IPS DF 6.9 (cell line): ENCODE results near the gene PLSCR4.
"Not testable (repeated sequence)": the region's sequence is repeated elsewhere in the genome, so short reads cannot be mapped to it uniquely, and the experiment has no call there.

Experiments used
- DNase-seq: peaks from one replicate; pipeline ENCODE4 v3.0.0-alpha.2; 2013; ENCODE audit warnings: low read depth, low spot score
- H3K27ac ChIP-seq: one replicate; pipeline ENCODE4 v1.5.1; 2013; ENCODE audit warnings: low read length, control low read depth
- H3K27me3 ChIP-seq: 2 replicates; pipeline ENCODE4 v1.6.1; 2013; ENCODE audit warnings: mild to moderate bottlenecking, low read length; ENCODE audit not compliant: control insufficient read depth, insufficient read depth
- H3K36me3 ChIP-seq: 2 replicates; pipeline ENCODE4 v1.6.1; 2013; ENCODE audit warnings: low read length; ENCODE audit not compliant: control insufficient read depth, insufficient read depth
- H3K4me1 ChIP-seq: 2 replicates; pipeline ENCODE4 v1.6.1; 2013; ENCODE audit warnings: low read length; ENCODE audit not compliant: control insufficient read depth, insufficient read depth
- H3K4me3 ChIP-seq: 2 replicates; pipeline ENCODE4 v1.5.1; 2013; ENCODE audit warnings: mild to moderate bottlenecking, low read length
- H3K9me3 ChIP-seq: 2 replicates; pipeline ENCODE4 v1.6.1; 2013; ENCODE audit warnings: low read length, inconsistent platforms; ENCODE audit not compliant: control insufficient read depth, insufficient read depth
- WGBS: extraction: QIAGEN DNeasy Blood & Tissue Kit; methylation state at CpG from one replicate; pipeline ENCODE4 v1.1.7; 2013; ENCODE audit warnings: mixed read lengths, missing lambda C conversion rate; ENCODE audit not compliant: insufficient read length, insufficient coverage; 5-methylcytosine and 5-hydroxymethylcytosine counted together

The PLSCR4 gene

GRCh38 chr3:146250449-146251382, at the start of gene PLSCR4:
Gene PLSCR4, minus strand, starts transcription at chr3:146251105. Its CDS starts 29,034 bp downstream, at chr3:146222071.
- DNase-seq, result no peak
- no peaks in the 10 kb centered on the region for H3K36me3 ChIP-seq
- WGBS, result no CpG with 5 or more reads among the region's 78 CpGs
- H3K9me3 ChIP-seq, result no peaks in the 10 kb centered on the region
- H3K4me3 ChIP-seq, result peak within 1 kb of the TSS; percentile 70
- H3K4me1 ChIP-seq, result no peaks in the 10 kb centered on the region
- no peak within 1 kb of the TSS for H3K27ac ChIP-seq
- H3K27me3 ChIP-seq, result no peaks in the 10 kb centered on the region

GRCh38 chr3:146293401-146293800, 42.5 kb upstream of the PLSCR4 start:
- not testable (repeated sequence) for DNase-seq, H3K27ac ChIP-seq, H3K36me3 ChIP-seq, H3K27me3 ChIP-seq, H3K9me3 ChIP-seq, H3K4me3 ChIP-seq, H3K4me1 ChIP-seq
- WGBS, result no CpG with 5 or more reads among the region's 6 CpGs

DNA sequence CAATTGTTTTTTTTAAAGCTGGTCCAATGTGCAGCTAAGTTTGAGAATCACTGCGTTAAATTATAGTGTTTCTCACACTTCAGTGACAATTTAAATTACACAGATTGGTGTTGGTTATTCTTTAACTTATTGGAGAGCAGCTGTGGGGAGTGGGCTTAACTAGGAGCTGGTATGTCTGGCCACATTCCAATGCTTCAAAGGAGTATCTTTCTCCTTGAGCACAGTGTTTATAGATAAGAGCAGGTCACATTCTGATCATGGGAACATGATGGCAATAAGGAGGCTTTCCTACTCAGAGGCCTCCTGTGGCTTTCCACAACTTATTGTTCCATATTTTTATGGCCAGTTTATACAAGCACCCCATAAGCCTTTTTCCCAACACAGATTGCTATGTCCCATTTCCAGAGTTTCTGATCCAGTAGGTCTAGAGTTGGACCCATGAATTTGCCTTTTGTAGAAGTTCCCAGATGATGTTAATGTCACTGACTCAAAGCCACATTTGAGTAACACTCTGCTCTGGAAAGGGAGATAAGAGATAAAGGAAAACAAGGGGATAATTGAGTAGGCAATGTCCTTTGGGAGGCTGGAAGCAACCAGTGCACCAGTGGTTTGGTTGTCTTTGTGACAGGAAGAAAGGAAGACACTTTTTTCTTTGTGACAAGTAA, 33.0 kb upstream of the PLSCR4 start:
- no peaks in the 10 kb centered on the region for H3K27me3 ChIP-seq
- no CpG with 5 or more reads among the region's 1 CpG for WGBS

GRCh38 chr3:146280864-146281263, 30.0 kb upstream of the PLSCR4 start:
- Histone ChIP-seq H3K9me3 (no peaks in the 10 kb centered on the region), H3K36me3 (no peaks in the 10 kb centered on the region), H3K4me3 (no peak overlapping the region), H3K27me3 (no peaks in the 10 kb centered on the region), H3K4me1 (no peaks in the 10 kb centered on the region), H3K27ac (no peak overlapping the region)
- DNase-seq, result no peak
- WGBS, result no CpG with 5 or more reads among the region's 4 CpGs

More for the DNA sequence above, 33.0 kb upstream of the PLSCR4 start:
- Histone ChIP-seq H3K36me3 (no peaks in the 10 kb centered on the region), H3K9me3 (no peaks in the 10 kb centered on the region), H3K4me3 (no peak overlapping the region), H3K4me1 (no peaks in the 10 kb centered on the region), H3K27ac (no peak overlapping the region)
- no peak for DNase-seq

- Histone ChIP-seq H3K4me3 (no peak overlapping the region), H3K27ac (no peak overlapping the region), H3K9me3 (no peaks in the 10 kb centered on the region), H3K4me1 (no peaks in the 10 kb centered on the region), H3K27me3 (no peaks in the 10 kb centered on the region), H3K36me3 (no peaks in the 10 kb centered on the region)
- no CpG with 5 or more reads among the region's 3 CpGs for WGBS
- no peak for DNase-seq
Observed at GRCh38 chr3:146279951-146280350, 29.0 kb upstream of the PLSCR4 start.

DNA sequence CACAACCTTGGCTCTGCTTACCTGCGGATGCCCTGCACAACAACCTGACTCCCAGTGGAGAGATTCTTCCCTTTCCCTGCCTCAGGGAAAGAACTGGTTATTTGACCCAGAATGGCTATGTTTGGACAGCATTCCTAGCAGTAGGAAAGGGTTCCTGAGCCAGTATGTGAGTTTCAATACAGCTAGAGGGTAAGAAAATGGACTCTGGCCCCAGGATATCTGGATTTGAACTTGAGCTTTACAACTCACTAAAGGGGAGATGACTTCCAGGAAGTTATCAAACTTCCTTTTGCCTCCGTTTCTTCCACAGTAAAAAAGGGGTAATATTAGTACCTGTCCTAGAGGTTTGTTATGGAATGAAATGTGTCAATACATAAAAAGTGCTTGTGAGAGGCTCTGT, 28.1 kb upstream of the PLSCR4 start:
- Histone ChIP-seq H3K4me3 (no peak overlapping the region), H3K9me3 (no peaks in the 10 kb centered on the region), H3K36me3 (no peaks in the 10 kb centered on the region), H3K4me1 (no peaks in the 10 kb centered on the region), H3K27ac (no peak overlapping the region), H3K27me3 (no peaks in the 10 kb centered on the region)
- no peak for DNase-seq
- WGBS, result no CpG with 5 or more reads among the region's 2 CpGs

- Histone ChIP-seq H3K4me3 (no peak overlapping the region), H3K4me1 (no peaks in the 10 kb centered on the region), H3K36me3 (no peaks in the 10 kb centered on the region), H3K9me3 (no peaks in the 10 kb centered on the region), H3K27me3 (no peaks in the 10 kb centered on the region), H3K27ac (no peak overlapping the region)
- DNase-seq, result no peak
- WGBS, result no CpG with 5 or more reads among the region's 2 CpGs
Observed at GRCh38 chr3:146277953-146278631, 27.2 kb upstream of the PLSCR4 start.

GRCh38 chr3:146275476-146275875, 24.6 kb upstream of the PLSCR4 start:
- no peak overlapping the region for H3K4me3 ChIP-seq
- no CpG with 5 or more reads among the region's 3 CpGs for WGBS

DNA sequence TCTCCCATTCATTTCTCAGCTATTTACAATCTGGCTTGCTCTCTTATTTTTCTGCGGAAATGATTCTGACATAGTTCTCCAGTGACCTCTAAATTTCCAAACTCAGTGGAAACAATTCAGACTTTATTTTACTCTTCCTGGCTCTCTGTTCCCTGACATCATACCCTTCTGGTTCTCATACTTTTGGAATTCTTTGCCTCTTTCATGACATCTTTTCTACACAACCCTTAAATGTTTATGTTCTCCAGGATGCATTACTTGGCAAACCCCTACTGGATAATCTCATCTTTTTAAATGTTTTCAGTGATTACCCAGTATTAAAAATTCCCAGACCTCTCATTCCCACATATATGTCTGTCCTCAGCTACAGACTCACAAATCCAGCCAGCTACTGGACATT, 23.9 kb upstream of the PLSCR4 start:
- no peaks in the 10 kb centered on the region for H3K27me3 ChIP-seq
- no peak overlapping the region for H3K4me3 ChIP-seq
- no peaks in the 10 kb centered on the region for H3K36me3 ChIP-seq
- no peak for DNase-seq
- no peaks in the 10 kb centered on the region for H3K9me3 ChIP-seq
- no peaks in the 10 kb centered on the region; the same call in 1 of the 2 replicates for H3K4me1 ChIP-seq
- no peak overlapping the region for H3K27ac ChIP-seq
- no CpG with 5 or more reads among the region's 1 CpG for WGBS

More at GRCh38 chr3:146275476-146275875, 24.6 kb upstream of the PLSCR4 start:
- H3K4me1 ChIP-seq, result no peaks in the 10 kb centered on the region; the same call in 1 of the 2 replicates
- no peaks in the 10 kb centered on the region for H3K27me3 ChIP-seq
- DNase-seq, result no peak
- H3K36me3 ChIP-seq, result no peaks in the 10 kb centered on the region
- no peak overlapping the region for H3K27ac ChIP-seq
- no peaks in the 10 kb centered on the region for H3K9me3 ChIP-seq

DNA sequence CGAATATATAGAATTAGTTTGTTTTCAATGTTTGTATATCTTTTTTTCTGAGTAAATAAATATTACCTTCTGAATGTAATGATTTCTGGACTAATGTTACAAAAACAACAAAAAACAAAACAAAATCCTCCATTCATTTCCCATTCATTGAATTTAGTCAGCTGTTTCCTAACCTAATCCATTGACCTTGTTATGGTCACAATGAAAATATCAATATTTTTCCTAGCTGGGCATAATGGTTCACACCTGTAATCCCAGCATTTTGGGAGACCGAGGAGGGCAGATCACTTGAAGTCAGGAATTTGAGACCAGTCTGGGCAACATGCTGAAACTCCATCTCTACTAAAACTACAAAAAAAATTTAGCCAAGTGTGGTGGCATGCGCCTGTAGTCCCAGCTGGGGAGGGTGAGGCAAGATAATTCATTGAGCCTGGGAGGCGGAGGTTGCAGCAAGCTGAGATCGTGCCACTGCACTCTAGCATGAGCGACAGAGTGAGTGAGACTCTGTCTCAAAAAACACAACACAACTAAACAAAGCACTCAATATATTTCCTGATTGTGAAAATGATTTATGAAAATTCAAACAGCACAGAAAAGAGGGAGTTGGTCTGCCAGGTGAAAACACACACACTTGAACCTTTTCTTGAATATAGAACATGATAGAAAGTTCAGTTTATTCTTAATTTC, 23.0 kb upstream of the PLSCR4 start:
- WGBS, result no CpG with 5 or more reads among the region's 6 CpGs
- Histone ChIP-seq H3K27me3 (no peaks in the 10 kb centered on the region), H3K27ac (no peak overlapping the region), H3K36me3 (no peaks in the 10 kb centered on the region), H3K4me1 (no peaks in the 10 kb centered on the region; the same call in 1 of the 2 replicates), H3K9me3 (no peaks in the 10 kb centered on the region), H3K4me3 (no peak overlapping the region)
- no peak for DNase-seq
